Mesenchymal stem cell (in vitro differentiated cells and primary cell): ENCODE results near the gene SUB1.
"Not testable (repeated sequence)": the region's sequence is repeated elsewhere in the genome, so short reads cannot be mapped to it uniquely, and the experiment has no call there.

Source experiments
- DNase-seq: peaks from one replicate; pipeline ENCODE4 v3.0.0-alpha.2; 2013
- H2AFZ ChIP-seq: one replicate; pipeline ENCODE4 v1.6.1; 2013; ENCODE audit warnings: low read depth, mild to moderate bottlenecking, control low read depth, inconsistent platforms, low read length, moderate library complexity
- H2AK5ac ChIP-seq: 2 replicates; pipeline ENCODE4 v1.6.1; 2013; ENCODE audit warnings: low read length, moderate library complexity, mild to moderate bottlenecking, inconsistent platforms; ENCODE audit not compliant: severe bottlenecking
- H2BK120ac ChIP-seq: one replicate; pipeline ENCODE4 v1.6.1; 2013; ENCODE audit warnings: low read depth, mild to moderate bottlenecking, inconsistent platforms, low read length, moderate library complexity
- H2BK12ac ChIP-seq, 2 experiments: one replicate each; pipeline ENCODE4 v1.6.1; 2013; ENCODE audit warnings: inconsistent platforms in 2 of 2, low read length in 2 of 2, mild to moderate bottlenecking in 2 of 2, moderate library complexity in 2 of 2, control low read depth in 1 of 2
- H2BK15ac ChIP-seq: one replicate; pipeline ENCODE4 v1.6.1; 2013; ENCODE audit warnings: mild to moderate bottlenecking, low read depth, inconsistent platforms; ENCODE audit not compliant: poor library complexity, severe bottlenecking
- H2BK5ac ChIP-seq: 2 replicates; pipeline ENCODE4 v1.6.1; 2013; ENCODE audit warnings: low read depth, mild to moderate bottlenecking, low read length, control low read depth, inconsistent platforms; ENCODE audit not compliant: poor library complexity, severe bottlenecking
- H3K14ac ChIP-seq, 2 experiments: one replicate each; pipeline ENCODE4 v1.6.1; 2013; ENCODE audit warnings: inconsistent platforms in 2 of 2, low read length in 2 of 2, control low read depth in 1 of 2, mild to moderate bottlenecking in 1 of 2, moderate library complexity in 1 of 2
- H3K18ac ChIP-seq, 2 experiments: one replicate each; pipeline ENCODE4 v1.6.1; 2013; ENCODE audit warnings: inconsistent platforms in 2 of 2, low read length in 2 of 2, control low read depth in 1 of 2, low read depth in 1 of 2, mild to moderate bottlenecking in 1 of 2
- H3K23ac ChIP-seq, 2 experiments: one replicate each; pipeline ENCODE4 v1.6.1; 2013; ENCODE audit warnings: inconsistent platforms in 2 of 2, low read length in 2 of 2, mild to moderate bottlenecking in 2 of 2, moderate library complexity in 2 of 2, control low read depth in 1 of 2
- H3K27ac ChIP-seq: 2 replicates; pipeline ENCODE4 v1.5.1; 2013; ENCODE audit warnings: mild to moderate bottlenecking, moderate library complexity, low read length, control low read depth, inconsistent platforms; ENCODE audit not compliant: poor library complexity, severe bottlenecking
- H3K27me3 ChIP-seq, 2 experiments: 2 replicates each; pipeline versions ENCODE4 v1.6.1 to v1.7.0; 2013; ENCODE audit warnings: low read length in 2 of 2, mild to moderate bottlenecking in 2 of 2, moderate library complexity in 2 of 2, control low read depth in 1 of 2, inconsistent platforms in 1 of 2; ENCODE audit not compliant: control insufficient read depth in 1 of 2, insufficient read depth in 1 of 2
- H3K36me3 ChIP-seq, 2 experiments: 2 replicates each; pipeline versions ENCODE4 v1.6.1 to v1.7.0; 2013; ENCODE audit warnings: low read length in 2 of 2, control low read depth in 1 of 2, inconsistent platforms in 1 of 2, low read depth in 1 of 2, mild to moderate bottlenecking in 1 of 2; ENCODE audit not compliant: insufficient read depth in 2 of 2, control insufficient read depth in 1 of 2
- H3K4ac ChIP-seq, 2 experiments: one replicate each; pipeline ENCODE4 v1.6.1; 2013; ENCODE audit warnings: inconsistent platforms in 2 of 2, low read length in 2 of 2, mild to moderate bottlenecking in 2 of 2, moderate library complexity in 2 of 2, control low read depth in 1 of 2, low read depth in 1 of 2
- H3K4me1 ChIP-seq: 2 replicates; pipeline ENCODE4 v1.6.1; 2013; ENCODE audit warnings: low read depth, low read length, control low read depth; ENCODE audit not compliant: control insufficient read depth, insufficient read depth
- H3K4me2 ChIP-seq: 2 replicates; pipeline ENCODE4 v1.6.1; 2013; ENCODE audit warnings: low read length, mild to moderate bottlenecking, inconsistent platforms; ENCODE audit not compliant: poor library complexity, severe bottlenecking
- H3K4me3 ChIP-seq, 2 experiments: 2 replicates each; pipeline versions ENCODE4 v1.5.1 to v1.7.0; 2013; ENCODE audit warnings: low read length in 2 of 2, mild to moderate bottlenecking in 2 of 2, control low read depth in 1 of 2, low read depth in 1 of 2; ENCODE audit not compliant: insufficient read depth in 1 of 2
- H3K79me1 ChIP-seq: replicated peaks from 2 replicates; pipeline ENCODE4 v1.6.1; 2013; ENCODE audit warnings: mild to moderate bottlenecking, control low read depth, low read length, inconsistent platforms; ENCODE audit not compliant: poor library complexity, severe bottlenecking
- H3K9ac ChIP-seq: 2 replicates; pipeline ENCODE4 v1.7.0; 2013; ENCODE audit warnings: mild to moderate bottlenecking, low read length, moderate library complexity
- H3K9me3 ChIP-seq: 2 replicates; pipeline ENCODE4 v1.7.0; 2013; ENCODE audit warnings: mild to moderate bottlenecking, low read length; ENCODE audit not compliant: control insufficient read depth
- H4K8ac ChIP-seq: one replicate; pipeline ENCODE4 v1.6.1; 2013; ENCODE audit warnings: inconsistent platforms, mild to moderate bottlenecking, low read length, moderate library complexity
- H4K91ac ChIP-seq: one replicate; pipeline ENCODE4 v1.6.1; 2013; ENCODE audit warnings: mild to moderate bottlenecking, low read length, inconsistent platforms
- WGBS: methylation state at CpG from one replicate; pipeline ENCODE4 v1.1.7; 2013; ENCODE audit warnings: mixed read lengths; 5-methylcytosine and 5-hydroxymethylcytosine counted together

Gene SUB1

DNA sequence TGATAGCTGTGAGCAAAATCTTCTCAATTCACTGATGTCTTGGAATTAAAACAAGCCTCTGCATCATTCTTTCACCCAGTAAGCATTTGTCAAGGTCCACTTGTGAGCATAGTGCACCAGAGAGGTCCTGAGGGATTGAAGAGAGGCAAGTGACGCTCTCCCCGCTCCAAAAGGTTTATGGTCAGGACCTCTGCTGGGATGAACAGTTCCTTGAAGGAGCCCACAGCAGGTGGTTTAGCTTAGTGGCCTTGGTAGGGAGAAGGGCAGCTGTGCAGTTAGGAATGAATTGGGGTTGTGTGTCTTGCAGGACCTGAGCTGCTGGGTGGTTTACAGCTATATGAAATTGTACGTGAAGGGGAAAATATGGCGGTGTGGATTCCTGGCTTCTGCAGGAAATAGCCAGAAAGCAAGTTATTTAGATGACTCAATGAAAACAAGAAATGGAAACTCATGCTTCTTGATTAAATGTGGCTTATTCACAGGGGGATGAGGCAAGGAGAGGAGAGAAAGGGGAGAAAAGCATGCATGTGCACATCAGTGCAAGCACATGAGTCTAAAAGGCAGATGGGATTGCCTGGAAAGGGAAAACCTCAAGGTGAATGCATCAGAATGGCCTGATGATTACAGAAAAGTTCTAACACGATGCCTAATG is 42.0 kb downstream of the SUB1 start:
- H3K27me3 ChIP-seq, result peaks cover 0 to 10% of the 10 kb centered on the region in 2 experiments
- no peak overlapping the region for H3K14ac ChIP-seq
- no peak overlapping the region for H3K18ac ChIP-seq
- no peaks in the 10 kb centered on the region for H3K4me1 ChIP-seq
- H3K36me3 ChIP-seq, result no peaks in the 10 kb centered on the region
- H2BK15ac ChIP-seq, result no peak overlapping the region
- H3K79me1 ChIP-seq, result no peaks in the 10 kb centered on the region
- H4K91ac ChIP-seq, result no peak overlapping the region
- H2BK12ac ChIP-seq, result no peak overlapping the region
- H4K8ac ChIP-seq, result no peak overlapping the region
- no peak overlapping the region for H2BK5ac ChIP-seq
- H3K27ac ChIP-seq, result no peak overlapping the region
- no peak for DNase-seq
- no peak overlapping the region for H2AK5ac ChIP-seq
- no peak overlapping the region for H3K4me2 ChIP-seq
- no peaks in the 10 kb centered on the region for H3K9me3 ChIP-seq
- no peak overlapping the region for H3K9ac ChIP-seq
- no peak overlapping the region for H3K4ac ChIP-seq
- no peak overlapping the region for H2BK120ac ChIP-seq
- no peak overlapping the region for H3K23ac ChIP-seq
- 96% methylated on average over 4 of the region's 5 CpGs for WGBS
- no peak overlapping the region for H3K4me3 ChIP-seq
- no peak overlapping the region for H2AFZ ChIP-seq

DNA sequence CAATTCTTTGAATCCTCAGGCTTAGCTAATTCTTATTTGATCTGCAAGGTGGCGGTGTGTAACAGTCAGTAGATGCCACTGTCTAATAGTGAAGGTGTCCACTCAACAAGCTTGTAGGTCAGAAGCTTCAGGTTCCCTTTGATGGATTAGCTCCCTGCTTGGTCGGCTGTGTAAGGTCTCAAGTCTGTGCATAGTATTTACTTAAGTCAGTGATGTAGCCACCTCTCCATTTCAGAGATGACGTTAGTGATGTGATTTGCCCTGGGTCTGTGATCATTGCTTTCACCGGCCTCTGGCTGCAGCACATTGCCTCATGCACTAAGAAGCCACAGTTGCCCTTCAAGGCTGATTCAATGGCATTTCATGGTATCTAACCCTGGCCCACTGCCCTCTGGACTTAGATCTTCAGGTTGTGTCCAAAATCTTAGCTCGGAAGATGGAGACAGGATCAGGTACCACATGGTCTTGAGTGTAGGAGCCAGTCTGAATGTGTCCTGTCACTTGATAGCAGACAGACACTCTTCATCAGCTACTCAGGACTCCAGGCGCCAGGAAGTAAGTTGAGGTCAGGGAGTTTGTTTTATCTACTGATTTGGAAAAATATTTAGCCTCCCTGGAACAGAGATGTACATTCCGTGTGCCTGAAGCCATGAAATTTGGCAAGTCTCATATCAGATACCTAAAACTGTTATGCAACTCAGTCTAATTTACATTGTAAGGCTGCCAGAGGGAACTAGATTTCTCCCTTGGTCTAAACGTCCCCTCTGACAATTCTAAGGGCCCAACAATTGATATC is 42.9 kb downstream of the SUB1 start:
- Histone ChIP-seq H4K91ac (no peak overlapping the region), H2BK15ac (no peak overlapping the region), H3K36me3 (no peaks in the 10 kb centered on the region), H4K8ac (no peak overlapping the region), H3K9me3 (no peaks in the 10 kb centered on the region), H2BK12ac (no peak overlapping the region), H2AK5ac (no peak overlapping the region), H2BK120ac (no peak overlapping the region), H3K79me1 (no peaks in the 10 kb centered on the region), H3K14ac (no peak overlapping the region), H3K23ac (no peak overlapping the region), H3K27me3 (peaks cover 0 to 10% of the 10 kb centered on the region in 2 experiments), H3K9ac (no peak overlapping the region), H3K4me2 (no peak overlapping the region), H2BK5ac (no peak overlapping the region), H3K4ac (no peak overlapping the region), H3K27ac (no peak overlapping the region), H3K4me3 (no peak overlapping the region), H3K4me1 (no peaks in the 10 kb centered on the region), H2AFZ (no peak overlapping the region), H3K18ac (no peak overlapping the region)
- no peak for DNase-seq
- 86% methylated on average over 8 of the region's 8 CpGs for WGBS

DNA sequence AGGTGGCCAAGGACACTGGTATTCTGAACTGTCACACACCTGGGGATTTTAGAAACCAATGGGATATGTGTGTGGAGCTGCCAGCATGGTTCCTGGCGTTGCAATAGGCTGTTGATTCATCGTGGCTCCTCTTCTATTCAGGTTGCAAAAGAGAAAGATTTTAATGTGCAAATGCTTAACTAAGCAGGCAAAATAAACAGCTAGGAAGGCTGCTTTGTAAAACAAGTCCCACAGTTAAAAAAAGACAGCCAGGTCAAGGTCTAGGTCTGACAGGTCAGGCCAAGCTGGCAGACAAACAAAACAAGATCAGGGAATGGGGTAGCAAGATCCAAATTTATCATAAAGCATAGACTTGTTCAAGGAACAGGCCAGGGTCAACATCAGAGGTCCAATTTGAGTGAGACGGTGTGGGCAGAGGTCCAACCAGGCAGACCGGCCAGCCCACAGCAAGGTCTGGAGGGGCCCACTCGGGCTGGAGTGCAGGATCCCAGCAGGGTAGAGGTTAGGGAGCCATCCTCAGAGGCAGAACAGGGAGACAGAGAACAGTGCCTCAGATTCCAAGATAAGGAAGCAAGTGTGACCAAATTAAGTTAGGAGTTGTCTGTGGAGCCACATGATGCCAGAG is 45.6 kb downstream of the SUB1 start:
- WGBS, result 75% methylated on average over 5 of the region's 5 CpGs
- Histone ChIP-seq H2AK5ac (no peak overlapping the region), H3K4me3 (no peak overlapping the region), H3K4me2 (no peak overlapping the region), H3K27me3 (peaks cover 0 to 10% of the 10 kb centered on the region in 2 experiments), H3K79me1 (no peaks in the 10 kb centered on the region), H3K27ac (no peak overlapping the region), H3K14ac (no peak overlapping the region), H3K4ac (no peak overlapping the region), H3K23ac (no peak overlapping the region), H2AFZ (no peak overlapping the region), H2BK12ac (no peak overlapping the region), H3K9me3 (no peaks in the 10 kb centered on the region), H2BK5ac (no peak overlapping the region), H3K4me1 (no peaks in the 10 kb centered on the region), H3K18ac (no peak overlapping the region), H4K8ac (no peak overlapping the region), H3K9ac (no peak overlapping the region), H3K36me3 (no peaks in the 10 kb centered on the region), H2BK120ac (no peak overlapping the region), H2BK15ac (no peak overlapping the region), H4K91ac (no peak overlapping the region)
- no peak for DNase-seq

DNA sequence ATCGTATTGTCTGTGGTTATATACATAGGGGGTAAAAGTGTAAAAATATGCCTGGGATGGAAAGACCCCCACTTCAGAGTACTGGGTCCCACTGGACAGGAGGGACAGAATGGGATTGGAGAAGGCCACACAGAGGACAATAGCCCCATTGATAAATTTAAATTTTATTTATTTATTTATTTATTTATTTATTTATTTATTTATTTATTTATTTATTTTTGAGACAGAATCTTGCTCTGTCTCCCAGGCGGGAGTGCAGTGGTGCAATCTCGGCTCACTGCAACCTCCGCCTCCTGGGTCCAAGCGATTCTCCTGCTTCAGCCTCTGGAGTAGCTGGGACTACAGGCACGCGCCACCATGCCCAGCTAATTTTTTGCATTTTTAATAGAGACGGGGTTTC is 47.7 kb downstream of the SUB1 start:
- not testable (repeated sequence) for H2AFZ ChIP-seq, H3K4me2 ChIP-seq, H3K27ac ChIP-seq, H3K14ac ChIP-seq, H3K4ac ChIP-seq, H3K18ac ChIP-seq, H2AK5ac ChIP-seq, DNase-seq, H3K9me3 ChIP-seq, H3K79me1 ChIP-seq, H2BK15ac ChIP-seq, H2BK12ac ChIP-seq, H3K23ac ChIP-seq, H3K36me3 ChIP-seq, H2BK5ac ChIP-seq, H2BK120ac ChIP-seq, H3K4me1 ChIP-seq, H4K91ac ChIP-seq, H4K8ac ChIP-seq, H3K9ac ChIP-seq, H3K4me3 ChIP-seq
- 99% methylated on average over 8 of the region's 8 CpGs for WGBS
- peaks cover 0 to 14% of the 10 kb centered on the region in 2 experiments for H3K27me3 ChIP-seq
